Stimulated activated CD8-positive, alpha-beta memory T cell treated with anti-CD3 and anti-CD28 coated beads, Interleukin-7, amount 100 ng/mL, for 48 hours (primary cell): ENCODE data around the gene GRAMD4.

ENCODE experiments used
- DNase-seq, 2 donors: peaks; one replicate each; pipeline ENCODE4 v3.0.0-alpha.2; 2020; ENCODE audit warnings: low read depth in 1 of 2; ENCODE audit errors: extremely low read depth in 1 of 2

Gene GRAMD4

DNA sequence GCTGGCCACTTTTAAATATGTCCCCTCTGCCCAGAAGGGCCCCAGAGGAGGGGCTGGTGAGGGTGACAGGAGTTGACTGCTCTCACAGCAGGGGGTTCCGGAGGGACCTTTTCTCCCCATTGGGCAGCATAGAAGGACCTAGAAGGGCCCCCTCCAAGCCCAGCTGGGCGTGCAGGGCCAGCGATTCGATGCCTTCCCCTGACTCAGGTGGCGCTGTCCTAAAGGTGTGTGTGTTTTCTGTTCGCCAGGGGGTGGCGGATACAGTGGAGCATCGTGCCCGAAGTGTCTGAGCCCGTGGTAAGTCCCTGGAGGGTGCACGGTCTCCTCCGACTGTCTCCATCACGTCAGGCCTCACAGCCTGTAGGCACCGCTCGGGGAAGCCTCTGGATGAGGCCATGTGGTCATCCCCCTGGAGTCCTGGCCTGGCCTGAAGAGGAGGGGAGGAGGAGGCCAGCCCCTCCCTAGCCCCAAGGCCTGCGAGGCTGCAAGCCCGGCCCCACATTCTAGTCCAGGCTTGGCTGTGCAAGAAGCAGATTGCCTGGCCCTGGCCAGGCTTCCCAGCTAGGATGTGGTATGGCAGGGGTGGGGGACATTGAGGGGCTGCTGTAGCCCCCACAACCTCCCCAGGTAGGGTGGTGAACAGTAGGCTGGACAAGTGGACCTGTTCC lies 46.5 kb downstream of the GRAMD4 start:
- no peak for DNase-seq

DNA sequence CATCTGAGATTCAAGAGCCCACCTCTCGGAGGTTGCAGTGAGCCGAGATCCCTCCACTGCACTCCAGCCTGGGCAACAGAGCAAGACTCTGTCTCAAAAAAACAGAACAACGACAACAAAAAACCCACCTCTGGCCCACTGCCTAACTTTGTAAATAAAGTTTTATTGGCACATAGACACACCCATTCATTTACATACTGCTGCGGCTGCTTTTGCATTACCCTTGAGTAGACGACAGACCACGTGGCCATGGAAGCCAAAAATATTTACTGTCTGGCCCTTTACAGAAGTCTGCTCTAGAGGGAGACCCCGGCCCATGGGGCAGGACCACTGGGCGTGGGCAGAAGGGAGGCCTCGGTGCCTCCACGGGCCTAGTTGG lies 47.0 kb downstream of the GRAMD4 start:
- DNase-seq: no peak

DNA sequence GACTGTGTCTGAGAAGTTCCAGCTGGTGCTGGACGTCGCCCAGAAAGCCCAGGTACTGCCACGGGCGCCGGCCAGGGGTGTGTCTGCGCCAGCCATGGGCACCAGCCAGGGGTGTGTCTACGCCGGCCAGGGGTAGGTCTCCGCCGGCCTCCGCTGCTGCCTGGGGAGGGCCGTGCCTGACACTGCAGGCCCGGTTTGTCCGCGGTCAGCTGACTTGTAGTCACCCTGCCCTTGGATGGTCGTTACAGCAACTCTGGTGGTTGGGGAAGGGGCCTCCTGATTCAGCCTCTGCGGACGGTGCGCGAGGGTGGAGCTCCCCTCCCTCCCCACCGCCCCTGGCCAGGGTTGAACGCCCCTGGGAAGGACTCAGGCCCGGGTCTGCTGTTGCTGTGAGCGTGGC lies 47.9 kb downstream of the GRAMD4 start:
- DNase-seq: no peak

DNA sequence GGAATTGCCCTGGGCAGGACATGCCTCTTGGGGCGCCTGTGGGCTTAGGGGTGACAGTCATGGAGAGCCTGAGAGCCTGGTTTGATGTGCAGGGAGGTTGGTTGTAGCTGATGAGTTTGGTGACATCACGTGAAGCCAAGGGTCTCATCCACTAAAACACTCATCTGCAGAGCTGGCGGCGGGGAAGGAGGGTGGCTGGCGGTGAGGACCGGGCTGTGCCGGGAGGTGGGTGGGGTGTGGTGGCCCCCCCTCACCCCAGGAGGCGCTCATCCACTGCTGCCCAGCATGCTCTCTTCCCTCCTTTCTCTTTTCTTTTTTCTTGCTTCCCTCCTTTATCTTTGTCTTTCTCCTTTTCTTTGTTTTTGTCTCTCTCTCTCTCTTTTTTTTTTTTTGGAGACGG lies 49.0 kb downstream of the GRAMD4 start:
- DNase-seq: no peak

DNA sequence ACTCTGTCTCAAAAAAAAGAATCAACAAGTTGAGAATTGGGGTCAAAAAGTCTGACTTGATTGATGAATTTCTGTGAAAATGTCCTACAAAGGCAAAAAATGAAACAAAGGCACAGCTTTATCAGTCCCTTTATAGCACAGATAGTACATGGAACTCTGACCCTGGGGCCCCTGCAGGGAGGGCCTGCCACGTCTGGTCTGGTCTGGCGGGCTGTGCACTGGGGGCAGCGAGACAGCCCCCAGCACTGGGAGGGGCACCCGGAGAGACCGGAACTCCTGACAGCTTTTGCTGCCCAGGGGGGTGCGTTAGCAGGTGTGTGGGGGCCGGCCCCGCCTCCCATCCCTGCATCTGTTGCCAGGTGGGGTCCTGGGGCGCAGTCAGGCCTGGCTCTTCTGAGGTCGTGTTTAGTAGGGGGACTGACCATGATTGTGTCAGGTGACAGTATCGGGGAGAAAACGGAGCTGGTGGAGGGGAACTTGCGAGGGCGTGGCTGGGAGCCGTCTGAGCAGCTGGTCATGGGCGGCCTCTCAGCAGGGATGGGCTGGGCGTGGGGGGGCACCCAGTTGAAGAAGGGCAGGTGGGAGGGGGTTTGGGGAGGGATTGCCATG lies 51.7 kb downstream of the GRAMD4 start:
- DNase-seq: no peak

DNA sequence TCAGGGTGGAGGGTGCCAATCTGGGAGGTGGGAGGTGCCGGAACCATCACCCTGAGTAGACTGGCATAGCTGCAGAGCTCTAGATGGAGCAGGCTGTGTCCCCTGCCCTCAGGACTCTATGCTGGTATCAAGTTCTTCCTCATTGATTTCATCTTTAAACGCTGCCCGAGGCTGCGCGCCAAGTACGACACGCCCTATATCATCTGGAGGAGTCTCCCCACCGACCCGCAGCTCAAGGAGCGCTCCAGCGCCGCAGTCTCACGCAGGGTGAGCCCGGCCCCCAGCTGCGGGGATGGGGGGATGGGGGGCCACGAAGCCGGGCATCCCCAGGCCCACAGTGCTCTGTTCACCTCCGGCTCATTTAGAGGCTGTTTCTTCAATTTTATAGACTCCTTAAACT lies 52.5 kb downstream of the GRAMD4 start:
- no peak for DNase-seq

DNA sequence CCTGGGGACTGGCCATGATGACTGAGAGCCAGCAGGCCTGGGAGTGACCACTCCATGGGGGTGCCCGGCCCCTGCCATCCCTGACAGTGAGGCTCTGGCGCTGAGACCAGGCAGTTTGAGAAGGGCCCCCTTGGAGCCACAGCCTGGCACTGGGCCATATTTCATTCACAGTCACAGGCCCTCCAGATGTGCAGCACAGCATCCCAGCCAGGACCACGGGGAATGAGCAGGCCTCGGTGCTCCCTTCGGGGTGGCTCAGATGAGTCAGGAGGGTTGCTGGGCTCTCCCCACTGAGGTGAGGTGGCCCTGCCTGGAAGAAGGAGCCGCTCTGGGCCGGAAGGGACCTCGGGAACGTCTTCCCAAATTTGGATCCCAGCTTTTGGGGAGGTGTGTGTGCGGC lies 53.0 kb downstream of the GRAMD4 start:
- no peak for DNase-seq

DNA sequence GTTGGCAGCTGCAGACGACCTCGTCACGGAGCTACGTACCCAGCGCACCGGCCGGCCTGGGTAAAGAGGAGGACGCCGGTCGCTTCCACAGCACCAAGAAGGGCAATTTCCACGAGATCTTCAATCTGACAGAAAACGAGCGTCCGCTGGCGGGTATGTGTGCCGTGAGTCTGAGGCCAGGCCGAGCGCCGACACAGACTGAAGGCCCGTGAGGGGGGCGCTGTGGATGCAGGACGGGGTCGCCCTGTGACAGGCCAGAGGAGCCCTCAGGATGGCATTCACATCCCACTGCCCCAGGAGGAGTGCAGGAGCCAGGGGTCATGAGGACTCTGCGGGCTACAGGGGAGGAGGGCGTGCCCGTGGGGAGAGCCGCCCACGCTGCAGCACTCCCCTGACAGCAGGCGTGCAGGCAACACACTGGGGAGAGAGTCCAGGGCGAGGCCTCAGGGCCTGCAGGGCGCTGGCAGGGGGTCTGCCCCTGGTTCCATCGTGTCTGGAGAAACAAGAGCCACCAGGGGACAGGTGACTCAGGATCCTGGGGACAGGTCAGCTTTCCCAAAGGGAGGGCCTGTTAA lies 53.6 kb downstream of the GRAMD4 start:
- DNase-seq: no peak

DNA sequence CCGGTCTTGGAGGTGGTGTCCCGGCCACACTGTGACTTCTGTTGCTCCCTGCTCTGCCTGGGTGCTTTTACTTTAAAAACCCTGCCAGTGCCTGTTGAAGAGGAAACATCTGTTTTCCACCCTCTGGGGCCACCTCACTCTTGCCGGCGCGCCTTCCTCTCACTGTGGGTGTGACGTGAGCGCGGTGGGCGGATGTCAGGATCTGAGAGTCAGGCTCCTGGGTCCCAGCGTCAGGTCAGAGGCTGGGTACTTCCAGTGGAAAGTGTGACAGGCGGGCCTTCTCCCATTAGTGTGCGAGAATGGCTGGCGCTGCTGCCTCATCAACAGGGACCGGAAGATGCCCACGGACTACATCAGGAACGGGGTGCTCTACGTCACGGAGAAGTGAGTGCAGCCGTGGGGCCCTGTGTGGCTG lies 54.2 kb downstream of the GRAMD4 start:
- peak; percentile 88 to 96 for DNase-seq

DNA sequence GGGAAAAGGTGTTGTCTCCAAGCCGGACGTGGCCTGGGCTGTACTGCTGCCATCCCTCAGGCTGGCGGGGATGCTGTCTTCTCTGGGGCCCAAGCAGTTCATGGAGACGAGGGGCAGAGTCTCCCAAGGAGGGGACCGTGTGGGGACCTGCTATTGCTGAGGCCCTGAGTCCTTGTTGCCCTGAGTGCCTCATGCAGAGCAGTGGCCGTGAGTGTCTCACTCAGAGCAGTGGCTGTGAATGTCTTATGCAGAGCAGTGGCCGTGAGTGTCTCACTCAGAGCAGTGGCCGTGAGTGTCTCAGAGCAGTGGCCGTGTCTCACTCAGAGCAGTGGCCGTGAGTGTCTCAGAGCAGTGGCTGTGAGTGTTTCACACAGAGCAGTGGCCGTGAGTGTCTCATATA lies 54.7 kb downstream of the GRAMD4 start:
- no peak for DNase-seq

DNA sequence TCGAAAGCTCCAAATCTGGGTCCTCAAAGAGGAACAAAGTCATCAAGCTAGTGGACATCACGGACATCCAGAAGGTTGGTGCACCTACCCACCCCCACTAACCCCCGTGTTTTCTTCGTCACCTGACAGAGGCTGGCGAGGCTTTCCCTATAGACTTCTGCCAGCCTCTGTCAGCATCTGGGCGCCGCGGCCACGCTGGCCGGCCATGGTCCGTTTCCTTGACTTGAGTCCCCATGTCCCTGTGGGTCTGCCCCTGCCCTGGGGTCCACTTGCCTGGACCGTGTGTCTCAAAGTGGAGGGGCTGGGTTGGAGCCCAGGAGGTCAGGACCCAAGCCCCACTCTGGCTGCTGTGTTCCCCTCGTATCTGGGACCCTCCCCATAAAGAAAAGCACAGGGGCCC lies 55.3 kb downstream of the GRAMD4 start:
- DNase-seq: no peak

DNA sequence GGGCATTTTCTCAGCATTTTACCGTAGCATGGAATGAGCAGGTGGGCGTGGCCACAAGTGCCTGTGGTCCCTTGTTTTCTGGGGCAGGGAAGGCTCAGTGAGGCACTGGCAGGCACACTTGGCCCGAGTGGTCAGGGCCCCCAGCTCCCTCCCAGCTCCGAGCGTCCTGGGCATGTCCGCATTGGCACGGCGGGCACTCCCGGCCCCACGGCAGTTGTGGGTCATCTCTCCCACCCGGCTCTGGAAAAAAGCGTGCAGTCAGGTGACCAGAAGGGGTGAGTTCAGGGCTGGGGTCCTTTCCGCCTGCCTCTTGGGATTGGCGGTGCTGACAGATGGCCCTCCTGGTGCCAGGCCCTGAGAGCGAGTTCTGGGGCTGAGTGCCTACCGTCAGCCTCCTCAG lies 55.8 kb downstream of the GRAMD4 start:
- DNase-seq: no peak

DNA sequence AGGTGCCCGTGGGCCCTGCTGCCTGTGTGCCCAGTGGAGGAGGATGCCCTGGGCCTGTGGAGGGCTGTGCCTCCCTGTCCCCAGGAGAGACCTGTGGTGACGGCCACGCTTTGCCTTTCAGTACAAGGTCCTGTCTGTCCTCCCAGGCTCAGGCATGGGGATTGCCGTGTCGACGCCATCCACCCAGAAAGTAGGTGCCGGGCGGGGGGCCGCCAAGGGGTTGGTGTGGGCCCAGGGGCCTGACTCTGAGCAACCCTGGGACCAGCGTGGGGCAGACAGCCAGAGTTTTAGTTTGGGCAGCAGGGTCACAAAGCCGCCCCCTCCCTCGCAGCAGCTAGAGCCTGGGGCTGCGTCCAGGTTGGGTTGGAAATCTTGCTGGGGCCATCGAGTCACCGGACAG lies 56.3 kb downstream of the GRAMD4 start:
- no peak for DNase-seq

DNA sequence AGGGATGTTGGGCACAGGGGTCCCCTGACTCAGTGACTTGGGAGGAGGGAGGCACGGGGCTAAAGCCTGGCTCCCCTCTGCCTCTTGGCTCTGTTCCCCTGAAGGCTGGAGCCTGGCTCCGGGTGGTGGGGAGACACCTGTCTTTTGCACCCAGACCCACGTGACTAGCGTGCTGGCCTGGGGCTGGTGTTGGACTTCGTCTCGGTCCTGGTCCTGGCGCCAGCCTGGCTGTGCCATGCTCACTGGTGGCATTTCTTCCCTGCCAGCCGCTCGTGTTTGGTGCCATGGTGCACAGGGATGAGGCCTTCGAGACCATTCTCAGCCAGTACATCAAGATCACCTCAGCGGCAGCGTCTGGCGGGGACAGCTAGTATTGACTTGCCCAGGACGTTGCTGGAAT lies 56.7 kb downstream of the GRAMD4 start:
- no peak for DNase-seq

DNA sequence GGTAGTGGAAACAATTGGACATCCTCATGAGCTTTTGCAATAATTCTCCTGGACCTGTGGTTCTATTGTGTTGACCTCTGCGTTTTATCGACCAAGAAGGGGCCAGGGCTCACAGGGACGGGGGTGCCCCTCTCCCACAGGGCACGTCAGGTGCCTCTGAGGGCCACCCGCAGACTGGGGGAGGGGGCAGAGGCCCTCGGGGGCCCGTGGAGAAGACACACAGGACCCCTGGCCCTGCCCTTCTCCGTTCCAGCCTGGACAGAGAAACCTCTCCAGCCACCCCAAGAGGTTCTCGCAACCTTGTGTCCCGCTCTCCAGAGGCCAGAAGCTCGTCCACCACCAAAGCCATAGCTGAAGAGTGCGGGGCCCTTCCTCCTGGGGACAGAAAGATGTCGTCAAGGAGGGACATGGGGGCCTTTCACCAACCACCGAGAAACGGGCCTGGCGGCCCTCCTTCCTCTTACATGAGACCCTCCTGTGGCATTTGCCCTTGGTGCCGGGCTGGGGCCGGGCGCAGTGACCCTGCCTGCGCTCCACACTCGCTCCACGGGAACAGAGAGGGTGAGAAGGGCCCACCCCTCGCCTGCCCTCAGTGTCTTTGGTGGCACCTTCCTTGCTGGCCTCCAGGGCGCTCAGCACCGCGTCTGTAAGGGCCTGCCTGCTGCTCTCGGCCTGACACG lies 57.3 kb downstream of the GRAMD4 start:
- no peak for DNase-seq

DNA sequence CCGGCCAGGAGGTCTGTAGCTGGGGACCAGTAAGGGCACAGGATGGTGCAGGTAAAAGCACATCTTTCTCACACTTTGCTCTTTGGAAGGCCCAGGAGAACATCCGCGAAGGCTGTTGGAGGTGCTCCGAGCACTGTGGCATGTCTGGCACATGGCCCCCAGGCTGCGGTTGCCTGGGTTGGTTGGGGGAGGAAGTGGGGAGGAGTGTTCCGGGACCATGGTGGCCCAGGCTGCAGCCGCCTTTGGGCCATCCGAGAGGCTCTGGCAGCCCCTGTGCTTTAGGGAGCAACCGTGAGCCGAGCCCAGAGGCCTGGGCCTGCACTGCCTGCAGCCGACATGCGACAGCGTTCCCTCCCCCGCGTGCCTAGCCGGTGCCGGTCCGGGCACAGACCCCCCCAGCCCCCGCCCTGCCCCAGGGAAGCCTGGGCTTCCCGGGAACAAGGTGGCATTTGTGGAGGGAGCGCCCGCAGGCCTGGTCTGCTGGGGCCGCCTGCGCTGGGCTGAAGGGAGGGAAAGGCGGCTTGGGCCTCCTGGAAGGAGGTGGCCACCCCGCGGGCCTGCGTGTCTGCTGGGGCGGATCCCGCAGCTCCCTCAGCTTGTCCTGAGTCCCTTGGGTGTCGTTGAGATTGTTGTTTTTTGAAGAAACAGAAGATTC lies 57.9 kb downstream of the GRAMD4 start:
- DNase-seq: no peak

DNA sequence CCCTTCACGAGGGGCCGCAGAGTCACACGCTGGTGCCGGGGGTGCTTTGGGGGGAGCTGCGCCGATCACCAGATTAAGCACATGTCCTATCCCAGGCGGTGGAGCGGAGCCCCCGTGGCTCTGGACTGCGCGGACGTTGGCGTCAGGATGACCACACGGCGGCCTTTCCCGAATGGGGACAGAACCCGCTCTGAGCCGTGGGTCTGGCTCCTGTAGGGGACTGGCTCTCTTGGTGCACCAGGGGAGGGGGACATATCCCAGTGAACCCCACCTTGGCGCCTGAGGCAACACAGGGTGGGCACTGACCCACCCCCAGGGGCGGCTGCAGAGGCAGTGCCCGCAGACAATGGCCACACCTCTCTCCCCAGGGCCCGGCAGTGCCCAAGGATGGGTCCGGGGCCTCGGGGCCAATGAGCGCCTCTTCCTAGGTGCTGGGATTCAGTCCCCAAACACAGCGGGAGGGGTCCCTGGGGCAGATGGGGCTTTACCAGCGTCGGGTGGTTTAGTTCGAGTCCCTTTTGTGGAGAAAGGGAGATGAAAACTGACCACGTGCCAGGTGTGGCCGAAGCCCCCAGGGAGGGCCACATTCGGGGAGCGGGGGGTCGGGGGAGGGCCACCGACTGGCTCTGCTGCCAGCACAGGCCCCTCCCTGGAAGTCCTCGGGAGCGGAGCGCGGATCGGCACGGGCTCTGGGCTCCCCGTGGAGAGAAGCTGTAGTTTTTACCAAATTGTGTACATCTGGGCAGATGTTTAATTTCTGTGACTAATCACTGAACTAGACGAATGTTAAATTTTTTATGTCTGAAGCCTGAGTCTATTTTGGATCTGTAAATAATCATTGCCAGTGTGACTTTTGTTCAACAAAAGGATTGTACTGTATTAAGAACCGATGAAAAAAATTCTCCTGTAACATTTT lies 58.9 kb downstream of the GRAMD4 start:
- no peak for DNase-seq

DNA sequence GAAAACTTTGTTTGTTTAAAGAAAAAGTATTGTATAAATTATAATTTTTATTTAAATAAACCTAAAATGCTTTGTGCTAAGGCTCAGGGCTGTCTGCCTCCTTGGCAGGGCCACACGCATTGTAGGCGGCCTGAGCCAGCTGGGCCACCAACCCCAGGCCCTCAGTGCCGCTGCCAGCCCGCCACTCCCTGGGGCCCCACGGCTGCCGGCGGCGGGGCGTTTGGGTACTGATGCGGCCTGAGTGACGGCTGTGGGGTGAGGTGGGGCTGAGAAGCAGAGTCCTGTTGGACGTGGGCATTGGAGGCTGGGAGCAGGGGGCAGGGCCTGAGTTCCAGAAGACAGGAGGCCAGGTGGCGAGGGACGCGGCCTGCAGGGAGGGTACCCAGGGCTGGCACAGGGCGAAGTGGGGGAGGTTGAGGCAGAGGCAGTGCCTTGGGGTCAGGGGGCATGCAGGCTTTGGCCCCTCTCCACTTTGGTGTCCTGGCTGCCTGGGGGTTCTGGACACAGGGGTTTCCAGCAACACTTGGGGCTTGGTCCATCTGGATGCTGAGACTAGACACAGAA lies 59.6 kb downstream of the GRAMD4 start:
- no peak for DNase-seq

DNA sequence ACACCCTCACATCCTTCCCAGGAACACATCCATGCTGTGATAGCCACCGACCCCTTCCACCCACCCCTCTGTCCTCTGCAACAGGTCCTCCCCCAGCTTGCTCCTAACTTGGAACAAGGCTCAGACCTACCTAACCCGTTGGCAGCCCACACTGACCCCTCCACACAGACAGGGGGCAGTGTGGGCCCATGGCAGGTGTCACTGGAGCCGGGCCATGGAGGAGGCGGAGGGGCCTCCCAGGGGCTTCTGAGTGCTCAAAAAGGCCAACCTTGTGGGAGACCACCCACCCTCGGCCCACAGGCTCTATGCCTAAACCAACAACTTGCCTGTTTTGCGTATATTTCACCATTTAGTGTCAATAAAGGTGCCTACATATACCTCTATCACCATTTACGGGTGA lies 60.8 kb downstream of the GRAMD4 start:
- DNase-seq: no peak

DNA sequence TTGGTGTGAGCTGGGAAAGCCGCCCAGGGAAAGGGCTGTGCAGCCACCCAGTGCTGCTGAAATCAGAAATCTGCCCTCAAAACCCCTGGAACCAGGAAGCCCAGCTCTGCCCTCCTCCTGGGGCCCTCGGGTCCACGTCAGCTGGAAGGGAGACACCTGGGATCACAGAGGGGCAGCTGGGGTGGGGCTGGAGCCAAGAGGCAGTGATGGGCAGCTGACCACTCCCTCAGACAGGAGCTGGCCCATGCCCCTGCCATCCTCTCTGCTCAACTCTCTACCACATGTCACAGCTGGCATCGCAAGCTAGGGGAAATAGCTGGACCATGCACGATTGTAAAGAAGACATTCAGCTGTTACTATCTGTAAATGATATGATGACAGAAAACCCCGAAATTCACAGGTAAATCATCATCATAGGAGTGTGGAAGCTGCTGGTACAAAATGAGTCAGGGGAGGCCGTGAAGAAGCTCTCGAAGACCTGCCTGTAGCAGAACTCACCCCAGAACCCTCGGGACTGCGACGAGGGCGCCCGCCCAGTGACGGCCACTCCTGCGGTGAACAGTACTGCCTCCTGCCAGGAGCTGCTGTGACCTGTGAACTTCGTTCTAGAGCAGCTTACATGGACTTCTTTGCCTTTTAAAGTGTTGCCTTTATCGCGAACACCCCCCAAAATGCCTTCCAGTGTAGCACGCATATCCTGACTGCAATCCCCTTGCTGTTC lies 62.0 kb downstream of the GRAMD4 start:
- DNase-seq: no peak
